ENCODE data around the gene TRNAU1AP. TPM values are rescaled to one million over a fixed set of nuclear protein-coding genes. Genes with fewer than 3 reads are reported as not detected.
A peak's percentile ranks its signal among the peaks of the same experiment; 100 is the strongest.

The TRNAU1AP gene
- total and polyA plus RNA-seq, 2 of the 13 experiments (the other 11 are each of a cell fraction or from before 2014, with no cell fraction given), result 29.0 to 42.9 TPM

DNA sequence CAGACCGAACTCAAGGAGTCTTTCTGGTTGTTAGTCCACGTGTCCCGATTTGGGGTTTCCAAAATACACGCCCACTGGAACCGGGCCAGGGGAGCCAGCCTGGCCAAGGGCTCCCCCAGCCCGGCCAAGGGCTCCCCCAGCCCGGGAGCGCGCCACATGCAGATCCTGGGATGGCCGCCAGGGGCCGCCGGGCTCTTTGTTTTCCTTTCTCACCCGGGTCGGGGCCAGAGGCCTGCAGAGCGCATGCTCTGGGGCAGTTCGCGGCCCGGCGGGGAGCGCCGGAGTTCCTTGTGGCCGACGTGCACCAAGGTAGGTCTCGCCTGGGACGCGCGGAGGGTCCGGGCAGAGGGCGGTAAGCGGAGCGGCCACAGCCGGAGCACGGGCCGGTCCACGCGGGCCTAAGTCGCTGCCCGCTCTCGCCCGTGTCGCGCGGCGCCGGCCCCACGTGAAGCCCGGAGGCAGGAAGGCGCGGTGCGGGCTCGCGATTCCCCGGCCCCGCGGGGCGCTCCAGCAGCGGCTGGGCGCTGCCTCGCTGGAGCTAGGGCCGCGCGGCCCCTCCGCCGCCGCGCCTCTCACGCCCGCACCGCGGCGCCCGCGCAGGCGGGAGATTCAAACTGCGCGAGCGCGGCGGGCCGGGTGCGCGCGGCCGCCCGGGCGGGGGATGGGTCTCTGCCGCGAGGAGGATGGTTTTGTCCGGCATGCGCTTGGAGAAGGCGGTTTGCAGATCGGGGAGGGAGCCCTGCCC is 34.7 kb upstream of the TRNAU1AP start (continued):
- TF ChIP-seq ZNF878 (CRISPR knock-in tag; IDR thresholded peaks at IDR 0.05) (peak; percentile 70; the same call in 1 of the 2 replicates), ELF4 (CRISPR knock-in tag; IDR thresholded peaks at IDR 0.05; ENCODE audit: borderline replicate concordance) (no peak), CSRNP2 (CRISPR knock-in tag; conservative IDR thresholded peaks at IDR 0.05; ENCODE audit: low read depth) (no peak), IKZF4 (CRISPR knock-in tag; IDR thresholded peaks at IDR 0.05; ENCODE audit: borderline replicate concordance, low read depth, not compliant biosample characterization) (peak; percentile 87), STAG1 (CRISPR knock-in tag; IDR thresholded peaks at IDR 0.05) (peak; percentile 89), ISX (CRISPR knock-in tag; conservative IDR thresholded peaks at IDR 0.05) (peak; percentile 74; the same call in 1 of the 2 replicates), EEA1 (CRISPR knock-in tag; IDR thresholded peaks at IDR 0.05; ENCODE audit: borderline replicate concordance) (0 out of 2 replicates have a peak, but pooled peaks have one; percentile 41), ZNF589 (CRISPR knock-in tag; conservative IDR thresholded peaks at IDR 0.05) (0 out of 2 replicates have a peak, but pooled peaks have one; percentile 55), PHF8 (CRISPR knock-in tag; IDR thresholded peaks at IDR 0.05) (peak; percentile 76), SMAD3 (CRISPR knock-in tag; IDR thresholded peaks at IDR 0.05) (peak; percentile 66; the same call in 1 of the 2 replicates), RFXANK (CRISPR knock-in tag; IDR thresholded peaks at IDR 0.05) (peak; percentile 3; the same call in 1 of the 2 replicates), KLF6 (CRISPR knock-in tag; IDR thresholded peaks at IDR 0.05) (peak; percentile 73), ZNF639 (CRISPR knock-in tag; conservative IDR thresholded peaks at IDR 0.05) (0 out of 2 replicates have a peak, but pooled peaks have one; percentile 25), ZNF607 (CRISPR knock-in tag; IDR thresholded peaks at IDR 0.05; ENCODE audit: borderline replicate concordance) (0 out of 2 replicates have a peak, but pooled peaks have one; percentile 53), ZNF790 (CRISPR knock-in tag; IDR thresholded peaks at IDR 0.05; ENCODE audit: borderline replicate concordance) (peak; percentile 62; the same call in 1 of the 2 replicates), DMAP1 (CRISPR knock-in tag; IDR thresholded peaks at IDR 0.05) (peak; percentile 24; the same call in 1 of the 2 replicates), MXD4 (CRISPR knock-in tag; IDR thresholded peaks at IDR 0.05) (no peak; the same call in 1 of the 2 replicates), KDM5B (CRISPR knock-in tag; IDR thresholded peaks at IDR 0.05; ENCODE audit: borderline replicate concordance) (no peak; the same call in 1 of the 2 replicates)
- TF ChIP-seq, protein P1, sequence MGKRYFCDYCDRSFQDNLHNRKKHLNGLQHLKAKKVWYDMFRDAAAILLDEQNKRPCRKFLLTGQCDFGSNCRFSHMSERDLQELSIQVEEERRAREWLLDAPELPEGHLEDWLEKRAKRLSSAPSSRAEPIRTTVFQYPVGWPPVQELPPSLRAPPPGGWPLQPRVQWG (CRISPR knock-in tag; IDR thresholded peaks at IDR 0.05; ENCODE audit: borderline replicate concordance, low read depth), result no peak
- TF ChIP-seq, protein P2, sequence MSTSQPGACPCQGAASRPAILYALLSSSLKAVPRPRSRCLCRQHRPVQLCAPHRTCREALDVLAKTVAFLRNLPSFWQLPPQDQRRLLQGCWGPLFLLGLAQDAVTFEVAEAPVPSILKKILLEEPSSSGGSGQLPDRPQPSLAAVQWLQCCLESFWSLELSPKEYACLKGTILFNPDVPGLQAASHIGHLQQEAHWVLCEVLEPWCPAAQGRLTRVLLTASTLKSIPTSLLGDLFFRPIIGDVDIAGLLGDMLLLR (CRISPR knock-in tag; IDR thresholded peaks at IDR 0.05), result peak; percentile 40; the same call in 1 of the 2 replicates
- TF ChIP-seq, protein P3, sequence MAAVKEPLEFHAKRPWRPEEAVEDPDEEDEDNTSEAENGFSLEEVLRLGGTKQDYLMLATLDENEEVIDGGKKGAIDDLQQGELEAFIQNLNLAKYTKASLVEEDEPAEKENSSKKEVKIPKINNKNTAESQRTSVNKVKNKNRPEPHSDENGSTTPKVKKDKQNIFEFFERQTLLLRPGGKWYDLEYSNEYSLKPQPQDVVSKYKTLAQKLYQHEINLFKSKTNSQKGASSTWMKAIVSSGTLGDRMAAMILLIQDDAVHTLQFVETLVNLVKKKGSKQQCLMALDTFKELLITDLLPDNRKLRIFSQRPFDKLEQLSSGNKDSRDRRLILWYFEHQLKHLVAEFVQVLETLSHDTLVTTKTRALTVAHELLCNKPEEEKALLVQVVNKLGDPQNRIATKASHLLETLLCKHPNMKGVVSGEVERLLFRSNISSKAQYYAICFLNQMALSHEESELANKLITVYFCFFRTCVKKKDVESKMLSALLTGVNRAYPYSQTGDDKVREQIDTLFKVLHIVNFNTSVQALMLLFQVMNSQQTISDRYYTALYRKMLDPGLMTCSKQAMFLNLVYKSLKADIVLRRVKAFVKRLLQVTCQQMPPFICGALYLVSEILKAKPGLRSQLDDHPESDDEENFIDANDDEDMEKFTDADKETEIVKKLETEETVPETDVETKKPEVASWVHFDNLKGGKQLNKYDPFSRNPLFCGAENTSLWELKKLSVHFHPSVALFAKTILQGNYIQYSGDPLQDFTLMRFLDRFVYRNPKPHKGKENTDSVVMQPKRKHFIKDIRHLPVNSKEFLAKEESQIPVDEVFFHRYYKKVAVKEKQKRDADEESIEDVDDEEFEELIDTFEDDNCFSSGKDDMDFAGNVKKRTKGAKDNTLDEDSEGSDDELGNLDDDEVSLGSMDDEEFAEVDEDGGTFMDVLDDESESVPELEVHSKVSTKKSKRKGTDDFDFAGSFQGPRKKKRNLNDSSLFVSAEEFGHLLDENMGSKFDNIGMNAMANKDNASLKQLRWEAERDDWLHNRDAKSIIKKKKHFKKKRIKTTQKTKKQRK (IDR thresholded peaks at IDR 0.05; ENCODE audit: low read length), result no peak
- TF ChIP-seq, protein P4, sequence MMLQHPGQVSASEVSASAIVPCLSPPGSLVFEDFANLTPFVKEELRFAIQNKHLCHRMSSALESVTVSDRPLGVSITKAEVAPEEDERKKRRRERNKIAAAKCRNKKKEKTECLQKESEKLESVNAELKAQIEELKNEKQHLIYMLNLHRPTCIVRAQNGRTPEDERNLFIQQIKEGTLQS (CRISPR knock-in tag; IDR thresholded peaks at IDR 0.05), result no peak
